AG04450 (cell line): ENCODE data around the gene USF3. TPM values are rescaled to one million over a fixed set of nuclear protein-coding genes. Genes with fewer than 3 reads are reported as not detected.
A peak's percentile ranks its signal among the peaks of the same experiment; 100 is the strongest.

ENCODE experiments used
- CTCF ChIA-PET: fragments of 300-600, 350-600 bp; formaldehyde crosslinking; extraction: SDS; loops from one replicate; lab custom pipeline; 2022; ENCODE audit warnings: antibody characterized with exemption, inconsistent platforms; lab: Charles Lee
- POLR2A ChIA-PET: fragments of 350-600 bp; formaldehyde crosslinking; extraction: SDS; loops from one replicate; lab custom pipeline; 2021; ENCODE audit warnings: antibody characterized with exemption, inconsistent platforms; lab: Yijun Ruan, JAX
- DNase-seq: peaks from one replicate; pipeline ENCODE4 v3.0.0-alpha.2; 2011; ENCODE audit warnings: low read depth, low spot score
- H3K27ac ChIP-seq: one replicate; pipeline ENCODE4 v1.5.1; 2012; ENCODE audit warnings: low read depth, low read length, control low read depth
- H3K27me3 ChIP-seq: one replicate; pipeline ENCODE4 v1.6.0; 2012; ENCODE audit warnings: low read length; ENCODE audit not compliant: control insufficient read depth, insufficient read depth
- H3K4me3 ChIP-seq: 2 replicates; pipeline ENCODE4 v1.5.1; 2011; ENCODE audit warnings: mild to moderate bottlenecking, low read depth, low read length, control low read depth
- H3K9me3 ChIP-seq: 2 replicates; pipeline ENCODE4 v1.5.1; 2012; ENCODE audit warnings: low read length; ENCODE audit not compliant: control insufficient read depth, insufficient read depth
- CTCF ChIP-seq: IDR thresholded peaks from 2 replicates; pipeline ENCODE4 v1.5.1; 2011; ENCODE audit warnings: low read depth, low read length, control low read depth, inconsistent platforms
- polyA plus RNA-seq: library from polyadenylated mRNA; depleted of rRNA; stranded (reverse); fragments of >200 nt; gene quantifications from 2 replicates; pipeline ENCODE4 v1.2.3, GENCODE V29; 2011

Gene USF3
- polyA plus RNA-seq, 1 experiment: 15.4 TPM

- no peak for TF ChIP-seq CTCF
- Histone ChIP-seq H3K27ac (no peak overlapping the region), H3K27me3 (no peaks in the 10 kb centered on the region), H3K4me3 (peak overlapping the region; percentile 98), H3K9me3 (peaks cover 3% of the 10 kb centered on the region; the same call in 1 of the 2 replicates)
- DNase-seq: no peak
- CTCF ChIA-PET: interaction anchor here (0.7 to 1.3 kb wide), 3 partner anchors 22 to 250 kb away, joined by 3 to 6 read pairs (median 4); no protein-coding TSS in a partner anchor
- POLR2A ChIA-PET: no interaction called here
Observed at GRCh38 chr3:113743006-113743630, 46.7 kb upstream of the USF3 start.

- no peak overlapping the region for H3K27ac ChIP-seq
- peaks cover 3% of the 10 kb centered on the region; the same call in 1 of the 2 replicates for H3K9me3 ChIP-seq
- DNase-seq: no peak
- H3K27me3 ChIP-seq: no peaks in the 10 kb centered on the region
- CTCF ChIA-PET: interaction anchor here (0.8 kb wide), 1 partner anchor 246 kb away, joined by 3 read pairs; no protein-coding TSS in a partner anchor
- H3K4me3 ChIP-seq: no peak overlapping the region
- no peak for TF ChIP-seq CTCF
- POLR2A ChIA-PET: no interaction called here
Observed at GRCh38 chr3:113741620-113742019, 45.2 kb upstream of the USF3 start.

- CTCF ChIA-PET: interaction anchor here (0.8 to 1.2 kb wide), 3 partner anchors 104 to 493 kb away, joined by 3 to 5 read pairs (median 3); no protein-coding TSS in a partner anchor
- H3K27me3 ChIP-seq: no peaks in the 10 kb centered on the region
- no peak overlapping the region for H3K27ac ChIP-seq
- peaks cover 3% of the 10 kb centered on the region; the same call in 1 of the 2 replicates for H3K9me3 ChIP-seq
- H3K4me3 ChIP-seq: no peak overlapping the region
- no peak for TF ChIP-seq CTCF
- POLR2A ChIA-PET: interaction anchor here (0.6 kb wide), 2 partner anchors 28 to 44 kb away, joined by 4 to 6 read pairs; no protein-coding TSS in a partner anchor
- no peak for DNase-seq
Observed at GRCh38 chr3:113741086-113741485, 44.6 kb upstream of the USF3 start.

- no peak overlapping the region for H3K27ac ChIP-seq
- peak; percentile 64 for TF ChIP-seq CTCF
- no peak overlapping the region for H3K4me3 ChIP-seq
Observed at GRCh38 chr3:113736548-113737089, 40.2 kb upstream of the USF3 start.

GRCh38 chr3:113731694-113732093 lies 35.3 kb upstream of the USF3 start:
- no peaks in the 10 kb centered on the region for H3K27me3 ChIP-seq
- POLR2A ChIA-PET: no interaction called here
- CTCF ChIA-PET: interaction anchor here (1.0 to 2.0 kb wide), 2 partner anchors 13 to 113 kb away, joined by 3 to 8 read pairs; no protein-coding TSS in a partner anchor
- H3K27ac ChIP-seq: no peak overlapping the region
- no peak for DNase-seq
- no peaks in the 10 kb centered on the region for H3K9me3 ChIP-seq
- H3K4me3 ChIP-seq: no peak overlapping the region
- TF ChIP-seq CTCF: no peak

More at GRCh38 chr3:113736548-113737089, 40.2 kb upstream of the USF3 start:
- H3K27me3 ChIP-seq: no peaks in the 10 kb centered on the region
- DNase-seq: peak; percentile 43
- POLR2A ChIA-PET: interaction anchor here (1.0 kb wide), 2 partner anchors 9 to 10 kb away, joined by 3 to 5 read pairs; partner anchors contain the start of genes ATP6V1A and NAA50
- H3K9me3 ChIP-seq: no peaks in the 10 kb centered on the region
- CTCF ChIA-PET: interaction anchor here (0.6 to 3.0 kb wide), 48 partner anchors 9 to 676 kb away, joined by 3 to 44 read pairs (median 4); partner anchors contain the start of genes ATP6V1A, GRAMD1C and NAA50
